ENCODE data around the gene MMEL1.

MMEL1 gene

GRCh38 chr1:2592672-2593071, 40.1 kb downstream of the MMEL1 start:
- TF ChIP-seq CEBPB (IDR thresholded peaks at IDR 0.05) (no peak), TEAD4 (IDR thresholded peaks at IDR 0.05) (no peak), ZBTB7A (IDR thresholded peaks at IDR 0.05; ENCODE audit: low read depth) (no peak), FOXM1 (IDR thresholded peaks at IDR 0.05; ENCODE audit: borderline replicate concordance, low read depth) (no peak), REST (IDR thresholded peaks at IDR 0.05; ENCODE audit: low read depth) (no peak), RAD21 (IDR thresholded peaks at IDR 0.05; ENCODE audit: low read depth) (no peak), TAF1 (IDR thresholded peaks at IDR 0.05; ENCODE audit: low read depth) (no peak), NFIC (IDR thresholded peaks at IDR 0.05) (no peak), USF1 (IDR thresholded peaks at IDR 0.05) (no peak), EP300 (IDR thresholded peaks at IDR 0.05; ENCODE audit: borderline replicate concordance) (no peak), TCF12 (IDR thresholded peaks at IDR 0.05; ENCODE audit: low read depth) (no peak), MAX (IDR thresholded peaks at IDR 0.05) (no peak), EGR1 (IDR thresholded peaks at IDR 0.05) (no peak), CREB1 (IDR thresholded peaks at IDR 0.05; ENCODE audit: low read depth) (no peak), YY1 (IDR thresholded peaks at IDR 0.05; ENCODE audit: low read depth) (no peak)

GRCh38 chr1:2591581-2592261, 41.1 kb downstream of the MMEL1 start:
- TF ChIP-seq TAF1 (IDR thresholded peaks at IDR 0.05; ENCODE audit: low read depth) (no peak), YY1 (IDR thresholded peaks at IDR 0.05; ENCODE audit: low read depth) (no peak), EGR1 (IDR thresholded peaks at IDR 0.05) (no peak), USF1 (IDR thresholded peaks at IDR 0.05) (no peak), MAX (IDR thresholded peaks at IDR 0.05) (no peak), ZBTB7A (IDR thresholded peaks at IDR 0.05; ENCODE audit: low read depth) (no peak), RAD21 (IDR thresholded peaks at IDR 0.05; ENCODE audit: low read depth) (no peak), FOXM1 (IDR thresholded peaks at IDR 0.05; ENCODE audit: borderline replicate concordance, low read depth) (no peak)

GRCh38 chr1:2591233-2591580, 41.6 kb downstream of the MMEL1 start:
- TF ChIP-seq CREB1 (IDR thresholded peaks at IDR 0.05; ENCODE audit: low read depth) (no peak), TEAD4 (IDR thresholded peaks at IDR 0.05) (no peak), EP300 (IDR thresholded peaks at IDR 0.05; ENCODE audit: borderline replicate concordance) (no peak), MAX (IDR thresholded peaks at IDR 0.05) (no peak), ZBTB7A (IDR thresholded peaks at IDR 0.05; ENCODE audit: low read depth) (no peak), TCF12 (IDR thresholded peaks at IDR 0.05; ENCODE audit: low read depth) (no peak), CEBPB (IDR thresholded peaks at IDR 0.05) (no peak), EGR1 (IDR thresholded peaks at IDR 0.05) (no peak), RAD21 (IDR thresholded peaks at IDR 0.05; ENCODE audit: low read depth) (no peak), USF1 (IDR thresholded peaks at IDR 0.05) (no peak), REST (IDR thresholded peaks at IDR 0.05; ENCODE audit: low read depth) (no peak), FOXM1 (IDR thresholded peaks at IDR 0.05; ENCODE audit: borderline replicate concordance, low read depth) (no peak), YY1 (IDR thresholded peaks at IDR 0.05; ENCODE audit: low read depth) (no peak), NFIC (IDR thresholded peaks at IDR 0.05) (no peak), TAF1 (IDR thresholded peaks at IDR 0.05; ENCODE audit: low read depth) (no peak)

GRCh38 chr1:2590233-2591141, 42.3 kb downstream of the MMEL1 start:
- TF ChIP-seq TEAD4 (IDR thresholded peaks at IDR 0.05) (no peak), REST (IDR thresholded peaks at IDR 0.05; ENCODE audit: low read depth) (no peak), TAF1 (IDR thresholded peaks at IDR 0.05; ENCODE audit: low read depth) (no peak), ZBTB7A (IDR thresholded peaks at IDR 0.05; ENCODE audit: low read depth) (no peak), CEBPB (IDR thresholded peaks at IDR 0.05) (no peak), TCF12 (IDR thresholded peaks at IDR 0.05; ENCODE audit: low read depth) (no peak), NFIC (IDR thresholded peaks at IDR 0.05) (no peak), USF1 (IDR thresholded peaks at IDR 0.05) (no peak), RAD21 (IDR thresholded peaks at IDR 0.05; ENCODE audit: low read depth) (no peak)
